Measurements from ENCODE around the gene CDK3. TPM values are rescaled to one million over a fixed set of nuclear protein-coding genes. Genes with fewer than 3 reads are reported as not detected.

CDK3 gene
- total RNA-seq, 1 experiment from 2014 or later = 11.9 TPM

- intact Hi-C loops (cut with micrococcal nuclease; ENCODE audit: unreplicated experiment) = no loop called here
- Histone ChIP-seq H3K4me1 (ENCODE audit: control insufficient read depth, insufficient read depth, low read length) (no peaks in the 10 kb centered on the region), H3K4me3 (ENCODE audit: low read depth in 2 of 2, low read length in 2 of 2) (no peak overlapping the region), H3K27me3 (ENCODE audit: control insufficient read depth, insufficient read depth, low read length) (no peaks in the 10 kb centered on the region), H3K36me3 (ENCODE audit: control insufficient read depth, insufficient read depth, low read length) (peaks cover 16% of the 10 kb centered on the region; the same call in 1 of the 2 replicates), H3K27ac (ENCODE audit: low read length) (no peak overlapping the region), H3K9me3 (ENCODE audit: control insufficient read depth, insufficient read depth, low read depth, low read length) (no peaks in the 10 kb centered on the region)
- no TSS peak for BruUV-seq (replicated peaks)
- ChIA-PET POLR2A (no interaction called here), CTCF (no interaction called here)
- TF ChIP-seq POLR2AphosphoS5 (IDR thresholded peaks at IDR 0.05; ENCODE audit: low read depth, low read length) (no peak), SIN3A (IDR thresholded peaks at IDR 0.05; ENCODE audit: borderline replicate concordance, insufficient read depth, low read depth, low read length) (no peak), REST (IDR thresholded peaks at IDR 0.05; ENCODE audit: insufficient read depth in 1 of 2, low read depth in 2 of 2, low read length in 1 of 2) (no peak), TCF7L2 (IDR thresholded peaks at IDR 0.05; ENCODE audit: low read depth, low read length) (no peak), CTCF (IDR thresholded peaks at IDR 0.05) (no peak)
- in situ Hi-C loops (cut with HindIII; ENCODE audit: low pct_unique_long_range_greater_than_20kb, low sequenced_read_pairs) = loop anchor here (25.0 kb wide), 1 partner anchor 113 kb away; the partner anchor contains the start of gene FBF1
- DNase-seq (ENCODE audit: low read depth, low spot score) (no peak), ATAC-seq (no peak)
Observed at GRCh38 chr17:76049836-76050537, 49.3 kb downstream of the CDK3 start.

- TSS peak; percentile 38 for BruUV-seq (replicated peaks)
- no peak overlapping the region for H3K4me3 ChIP-seq (ENCODE audit: low read depth in 2 of 2, low read length in 2 of 2)
- no peaks in the 10 kb centered on the region for H3K27me3 ChIP-seq (ENCODE audit: control insufficient read depth, insufficient read depth, low read length)
- DNase-seq (ENCODE audit: low read depth, low spot score) (no peak), ATAC-seq (no peak)
- intact Hi-C loops (cut with micrococcal nuclease; ENCODE audit: unreplicated experiment) = no loop called here
- CTCF ChIA-PET = no interaction called here
- H3K9me3 ChIP-seq (ENCODE audit: control insufficient read depth, insufficient read depth, low read depth, low read length) = no peaks in the 10 kb centered on the region
- no peaks in the 10 kb centered on the region for H3K4me1 ChIP-seq (ENCODE audit: control insufficient read depth, insufficient read depth, low read length)
- no peak for TF ChIP-seq CTCF (IDR thresholded peaks at IDR 0.05)
- no peak for TF ChIP-seq SIN3A (IDR thresholded peaks at IDR 0.05; ENCODE audit: borderline replicate concordance, insufficient read depth, low read depth, low read length)
- no peak for TF ChIP-seq TCF7L2 (IDR thresholded peaks at IDR 0.05; ENCODE audit: low read depth, low read length)
- H3K36me3 ChIP-seq (ENCODE audit: control insufficient read depth, insufficient read depth, low read length) = peaks cover 14% of the 10 kb centered on the region; the same call in 1 of the 2 replicates
- POLR2A ChIA-PET = interaction anchor here (0.7 kb wide), 1 partner anchor 10 kb away, joined by 4 read pairs; no protein-coding TSS in a partner anchor
- in situ Hi-C loops (cut with HindIII; ENCODE audit: low pct_unique_long_range_greater_than_20kb, low sequenced_read_pairs) = loop anchor here (25.0 kb wide), 1 partner anchor 114 kb away; the partner anchor contains the start of gene FBF1
- no peak overlapping the region for H3K27ac ChIP-seq (ENCODE audit: low read length)
Observed at GRCh38 chr17:76050538-76051467, 50.1 kb downstream of the CDK3 start.
